Thoracic aorta (tissue), 2 donors: ENCODE results near the gene CRAMP1. TPM values are rescaled to one million over a fixed set of nuclear protein-coding genes. Genes with fewer than 3 reads are reported as not detected.

Source experiments
- ATAC-seq: fragments of 150-250 bp; one replicate; pipeline ENCODE4 v1.8.0; 2017; ENCODE audit warnings: low read depth; ENCODE audit not compliant: insufficient number of reproducible peaks, low FRiP score
- DNase-seq: peaks from one replicate; pipeline ENCODE4 v3.0.0-alpha.2; 2020; ENCODE audit warnings: low spot score
- H3K27ac ChIP-seq, 2 donors: fragments of 200-600 bp; sonication (generic); 1 replicate in 1 of 2; 2 replicates in 1 of 2; pipeline ENCODE4 v1.5.1; 2016; ENCODE audit warnings: mild to moderate bottlenecking in 2 of 2, moderate library complexity in 2 of 2
- H3K27me3 ChIP-seq: fragments of 200-600 bp; sonication (generic); replicated peaks from 2 replicates; pipeline ENCODE4 v1.6.0; 2016; ENCODE audit warnings: mild to moderate bottlenecking; ENCODE audit not compliant: insufficient read depth
- H3K36me3 ChIP-seq: fragments of 200-600 bp; sonication (generic); one replicate; pipeline ENCODE4 v1.5.1; 2016
- H3K4me1 ChIP-seq, 2 donors: fragments of 200-600 bp; sonication (generic); 1 replicate in 1 of 2; 2 replicates in 1 of 2; pipeline versions ENCODE4 v1.5.1 to v1.6.0; 2016; ENCODE audit warnings: low read depth in 2 of 2, mild to moderate bottlenecking in 1 of 2; ENCODE audit not compliant: control insufficient read depth in 1 of 2
- H3K4me3 ChIP-seq: fragments of 200-600 bp; sonication (generic); 2 replicates; pipeline ENCODE4 v1.5.1; 2016; ENCODE audit warnings: mild to moderate bottlenecking
- H3K9me3 ChIP-seq: fragments of 200-600 bp; sonication (generic); 2 replicates; pipeline ENCODE4 v1.5.1; 2016
- total RNA-seq, 2 donors: library from RNA; depleted of rRNA; stranded (reverse); fragments of >200 nt; gene quantifications; one replicate each; pipeline versions ENCODE4 v1.1.0 to v1.2.3, GENCODE V29; 2016
- TF ChIP-seq, protein P1 (sequence below): fragments of 200-600 bp; sonication (generic); IDR thresholded peaks from one replicate; pipeline ENCODE4 v1.5.1; 2019; ENCODE audit warnings: antibody characterized with exemption

Gene CRAMP1
- total RNA-seq, 2 donors from 2014 or later = 15.0 to 21.4 TPM

DNA sequence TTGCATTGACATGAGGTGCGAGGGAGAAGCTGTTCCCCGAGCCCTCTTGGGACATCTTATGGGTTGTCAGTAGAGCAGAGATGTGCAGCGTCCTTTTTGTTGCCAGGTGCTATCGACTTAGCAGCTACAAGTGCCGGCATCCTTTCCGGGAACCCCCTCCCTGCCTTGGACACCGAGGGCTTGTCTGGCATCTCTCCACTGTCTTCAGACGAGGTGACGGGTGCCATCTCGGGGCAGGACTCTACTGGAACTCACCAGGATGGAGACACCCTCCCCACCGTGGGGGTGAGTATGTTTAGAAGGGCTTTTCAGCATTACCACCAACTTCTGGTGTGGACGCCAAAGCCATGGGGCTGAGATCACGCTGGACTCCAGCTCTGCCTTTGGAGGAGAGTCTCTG is 54.2 kb downstream of the CRAMP1 start:
- TF ChIP-seq, protein P1, sequence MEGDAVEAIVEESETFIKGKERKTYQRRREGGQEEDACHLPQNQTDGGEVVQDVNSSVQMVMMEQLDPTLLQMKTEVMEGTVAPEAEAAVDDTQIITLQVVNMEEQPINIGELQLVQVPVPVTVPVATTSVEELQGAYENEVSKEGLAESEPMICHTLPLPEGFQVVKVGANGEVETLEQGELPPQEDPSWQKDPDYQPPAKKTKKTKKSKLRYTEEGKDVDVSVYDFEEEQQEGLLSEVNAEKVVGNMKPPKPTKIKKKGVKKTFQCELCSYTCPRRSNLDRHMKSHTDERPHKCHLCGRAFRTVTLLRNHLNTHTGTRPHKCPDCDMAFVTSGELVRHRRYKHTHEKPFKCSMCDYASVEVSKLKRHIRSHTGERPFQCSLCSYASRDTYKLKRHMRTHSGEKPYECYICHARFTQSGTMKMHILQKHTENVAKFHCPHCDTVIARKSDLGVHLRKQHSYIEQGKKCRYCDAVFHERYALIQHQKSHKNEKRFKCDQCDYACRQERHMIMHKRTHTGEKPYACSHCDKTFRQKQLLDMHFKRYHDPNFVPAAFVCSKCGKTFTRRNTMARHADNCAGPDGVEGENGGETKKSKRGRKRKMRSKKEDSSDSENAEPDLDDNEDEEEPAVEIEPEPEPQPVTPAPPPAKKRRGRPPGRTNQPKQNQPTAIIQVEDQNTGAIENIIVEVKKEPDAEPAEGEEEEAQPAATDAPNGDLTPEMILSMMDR = no peak
- DNase-seq (no peak), ATAC-seq (no peak)
- Histone ChIP-seq H3K27me3 (no peaks in the 10 kb centered on the region), H3K4me3 (no peak overlapping the region), H3K4me1 (no peaks in the 10 kb centered on the region), H3K9me3 (no peaks in the 10 kb centered on the region), H3K27ac (no peak overlapping the region), H3K36me3 (peaks cover 87% of the 10 kb centered on the region)

DNA sequence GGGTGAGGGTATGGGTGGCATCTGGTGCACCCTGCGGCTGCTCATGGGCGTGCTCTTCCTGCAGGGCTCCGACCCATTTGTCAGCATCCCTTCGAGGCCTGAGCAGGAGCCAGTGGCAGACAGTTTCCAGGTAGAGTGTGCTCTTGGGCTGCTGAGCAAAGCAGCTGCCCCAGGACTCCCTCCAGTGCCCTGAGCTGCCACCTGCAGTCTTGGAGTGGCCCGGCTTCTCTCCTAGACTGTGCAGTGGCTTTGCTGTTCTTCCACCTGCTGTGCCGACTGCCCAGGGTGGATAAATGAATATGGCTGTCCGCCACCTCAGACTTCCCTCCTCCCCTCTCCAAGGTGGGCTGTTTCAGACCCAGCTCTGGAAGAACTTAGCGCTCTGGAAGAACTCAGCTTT is 55.1 kb downstream of the CRAMP1 start:
- Histone ChIP-seq H3K27me3 (no peaks in the 10 kb centered on the region), H3K4me1 (no peaks in the 10 kb centered on the region), H3K4me3 (no peak overlapping the region), H3K9me3 (no peaks in the 10 kb centered on the region), H3K36me3 (peaks cover 90% of the 10 kb centered on the region), H3K27ac (no peak overlapping the region)
- TF ChIP-seq, protein P1 = no peak
- DNase-seq (no peak), ATAC-seq (no peak)

- Histone ChIP-seq H3K4me3 (no peak overlapping the region), H3K27me3 (no peaks in the 10 kb centered on the region), H3K4me1 (no peaks in the 10 kb centered on the region), H3K36me3 (peaks cover 91% of the 10 kb centered on the region), H3K27ac (no peak overlapping the region), H3K9me3 (no peaks in the 10 kb centered on the region)
- TF ChIP-seq, protein P1 = no peak
- DNase-seq (no peak), ATAC-seq (no peak)
Measured at GRCh38 chr16:1667916-1668315, 55.8 kb downstream of the CRAMP1 start.

DNA sequence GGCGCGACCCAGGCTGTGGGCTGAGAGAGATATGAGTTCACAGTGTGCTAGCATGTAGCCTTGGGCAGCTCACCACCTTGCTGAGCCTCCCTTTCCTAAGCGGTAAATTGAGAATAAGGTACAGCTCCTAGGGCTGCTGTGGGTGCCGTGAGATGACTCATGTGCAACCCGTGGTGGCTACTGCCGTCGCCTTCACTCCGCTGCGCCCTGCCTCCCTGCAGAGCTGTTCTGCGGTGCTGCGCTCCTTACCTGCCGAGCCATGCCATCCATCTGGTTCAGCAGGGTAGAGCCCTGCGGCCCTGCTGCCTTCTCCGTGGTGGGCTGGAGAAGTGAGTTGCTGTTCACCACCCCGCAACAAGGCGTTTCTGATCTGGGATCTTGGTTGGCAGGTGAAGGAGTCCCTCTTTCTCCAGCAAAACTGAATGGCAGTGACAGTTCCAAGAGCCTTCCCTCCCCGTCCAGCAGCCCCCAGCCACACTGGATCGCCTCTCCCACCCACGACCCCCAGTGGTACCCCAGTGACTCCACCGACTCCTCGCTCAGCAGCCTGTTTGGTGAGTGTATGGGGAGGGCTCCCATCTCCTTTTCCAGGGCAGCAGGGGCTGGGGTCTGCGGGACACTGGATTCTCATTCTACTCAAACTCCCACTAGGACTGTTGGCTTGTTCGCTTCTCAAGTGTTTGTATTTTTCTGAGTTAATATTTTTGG is 56.6 kb downstream of the CRAMP1 start:
- no peak overlapping the region for H3K27ac ChIP-seq
- ATAC-seq (no peak), DNase-seq (no peak)
- TF ChIP-seq, protein P1 = no peak
- no peaks in the 10 kb centered on the region for H3K4me1 ChIP-seq
- no peaks in the 10 kb centered on the region for H3K27me3 ChIP-seq
- no peaks in the 10 kb centered on the region for H3K9me3 ChIP-seq
- peaks cover 96% of the 10 kb centered on the region for H3K36me3 ChIP-seq
- H3K4me3 ChIP-seq = no peak overlapping the region

DNA sequence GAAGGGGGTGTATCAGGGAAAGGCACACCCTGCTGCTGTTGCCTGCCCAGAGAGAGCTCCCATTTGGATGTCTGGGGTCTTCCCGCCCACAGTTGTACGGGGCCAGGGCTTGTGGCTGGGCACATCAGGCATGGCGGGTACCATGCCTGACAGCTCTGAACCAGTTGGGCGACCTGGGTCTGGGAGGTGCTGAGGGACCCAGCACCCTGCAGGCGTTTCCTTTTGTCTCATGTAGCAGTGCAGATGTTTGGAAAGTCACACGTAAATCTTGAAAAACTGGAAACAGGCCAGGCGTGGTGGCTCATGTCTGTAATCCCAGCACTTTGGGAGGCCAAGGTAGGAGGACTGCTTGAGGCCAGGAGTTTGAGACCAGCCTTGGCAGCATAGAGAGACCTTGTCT is 57.5 kb downstream of the CRAMP1 start:
- H3K36me3 ChIP-seq = peaks cover 96% of the 10 kb centered on the region
- no peak for ATAC-seq
- H3K4me3 ChIP-seq = no peak overlapping the region

More for the DNA sequence above, 57.5 kb downstream of the CRAMP1 start:
- no peak for DNase-seq
- Histone ChIP-seq H3K9me3 (no peaks in the 10 kb centered on the region), H3K27ac (no peak overlapping the region), H3K27me3 (no peaks in the 10 kb centered on the region), H3K4me1 (no peaks in the 10 kb centered on the region)
- TF ChIP-seq, protein P1 = no peak
